ENCODE data around the gene CPE.
"Not testable (repeated sequence)": the region's sequence is repeated elsewhere in the genome, so short reads cannot be mapped to it uniquely, and the experiment has no call there.

Gene CPE

GRCh38 chr4:165403637-165404036 lies 24.8 kb downstream of the CPE start:
- DNase-seq (ENCODE audit: low spot score): no peak

GRCh38 chr4:165404080-165404479 lies 25.3 kb downstream of the CPE start:
- DNase-seq (ENCODE audit: low spot score): no peak

- no peak for DNase-seq (ENCODE audit: low spot score)
Observed at GRCh38 chr4:165404696-165405095, 25.9 kb downstream of the CPE start.

GRCh38 chr4:165410214-165410613 lies 31.4 kb downstream of the CPE start:
- no peak for DNase-seq (ENCODE audit: low spot score)

- DNase-seq (ENCODE audit: low spot score): no peak
Observed at GRCh38 chr4:165415910-165416309, 37.1 kb downstream of the CPE start.

- DNase-seq (ENCODE audit: low spot score): no peak
Observed at GRCh38 chr4:165418073-165418472, 39.3 kb downstream of the CPE start.

DNA sequence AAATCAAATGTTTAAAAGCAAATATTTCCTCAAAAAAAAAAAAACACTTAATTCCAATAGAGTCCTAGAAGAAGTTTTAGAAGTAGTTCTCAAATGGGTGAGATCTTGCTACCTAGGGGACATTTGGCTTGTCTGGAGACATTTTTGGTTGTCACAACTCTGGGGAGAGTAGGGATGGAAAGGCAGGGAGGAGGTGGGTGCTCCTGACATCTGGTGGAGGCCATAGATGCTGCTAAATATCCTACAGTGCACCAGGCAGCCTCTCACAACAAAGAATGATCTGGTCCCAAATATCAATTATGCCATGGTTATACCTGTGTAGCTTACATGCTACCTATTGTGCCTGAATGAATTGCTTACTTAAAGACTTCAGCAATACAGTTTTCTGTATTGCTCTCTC lies 46.8 kb downstream of the CPE start:
- no peak for DNase-seq (ENCODE audit: low spot score)

DNA sequence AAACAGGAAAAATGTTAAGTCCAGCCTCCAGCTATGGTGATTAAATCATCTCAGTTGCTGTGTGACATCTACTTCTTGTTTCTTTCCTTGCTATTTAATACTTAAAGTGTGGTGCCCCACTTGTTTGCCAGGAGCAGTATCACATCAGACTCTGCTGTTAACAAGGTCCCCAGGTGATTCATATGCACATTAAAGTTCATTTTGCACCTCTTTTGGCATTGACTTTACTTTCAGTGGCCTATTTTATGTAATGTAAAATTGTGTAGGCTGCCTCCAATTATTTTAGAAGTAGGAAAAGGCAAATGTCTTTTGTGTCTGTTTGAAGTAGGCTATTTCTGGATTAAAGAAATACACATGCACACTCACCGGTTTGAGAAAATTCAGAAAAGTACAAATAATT lies 47.5 kb downstream of the CPE start:
- DNase-seq (ENCODE audit: low spot score): no peak

DNA sequence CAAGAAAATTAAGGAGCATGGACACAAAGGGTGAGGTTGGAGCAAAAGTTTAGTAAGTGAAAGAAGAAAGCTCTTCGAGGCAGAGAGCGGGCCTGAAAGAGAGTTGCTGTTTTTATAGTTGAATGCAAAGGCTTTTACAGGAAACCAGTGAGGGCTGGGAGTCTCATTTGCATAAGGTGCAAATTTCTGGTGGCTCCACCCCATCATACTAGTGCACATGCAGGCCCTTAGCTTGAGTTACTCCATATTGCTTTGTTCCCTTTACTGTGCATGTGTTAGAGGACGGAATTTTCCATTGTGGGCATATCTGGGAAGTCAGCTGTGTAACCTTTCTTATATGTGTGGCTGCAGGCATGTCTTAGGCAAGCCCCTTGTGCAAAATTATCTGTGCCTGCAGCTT lies 48.0 kb downstream of the CPE start:
- no peak for DNase-seq (ENCODE audit: low spot score)

GRCh38 chr4:165428957-165429356 lies 50.1 kb downstream of the CPE start:
- DNase-seq (ENCODE audit: low spot score): no peak

DNA sequence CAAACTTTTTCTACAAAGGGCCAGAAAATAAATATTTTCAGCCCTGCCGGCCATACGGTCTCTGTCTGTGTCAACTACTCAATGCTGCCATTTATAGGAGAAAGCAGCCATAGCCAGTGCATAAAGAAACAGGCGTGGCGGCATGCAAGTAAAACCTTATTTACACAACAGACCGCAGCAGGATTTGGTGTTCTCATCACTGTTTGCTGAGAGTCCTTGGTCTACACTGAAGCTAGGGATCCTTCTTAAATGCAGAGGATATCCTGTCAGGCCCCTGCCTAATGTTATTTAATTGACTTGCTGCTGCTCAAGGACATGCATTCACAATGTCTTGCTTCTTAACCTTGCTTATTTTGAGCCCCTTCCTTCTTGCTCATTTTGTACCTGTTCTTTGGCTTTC lies 54.7 kb downstream of the CPE start:
- no peak for DNase-seq (ENCODE audit: low spot score)

GRCh38 chr4:165437691-165438090 lies 58.9 kb downstream of the CPE start:
- DNase-seq (ENCODE audit: low spot score): no peak

GRCh38 chr4:165439344-165439743 lies 60.5 kb downstream of the CPE start:
- DNase-seq (ENCODE audit: low spot score): no peak

GRCh38 chr4:165439981-165440380 lies 61.2 kb downstream of the CPE start:
- no peak for DNase-seq (ENCODE audit: low spot score)

- DNase-seq (ENCODE audit: low spot score): no peak
Observed at GRCh38 chr4:165440415-165441158, 61.8 kb downstream of the CPE start.

- DNase-seq (ENCODE audit: low spot score): no peak
Observed at GRCh38 chr4:165443276-165443675, 64.5 kb downstream of the CPE start.

DNA sequence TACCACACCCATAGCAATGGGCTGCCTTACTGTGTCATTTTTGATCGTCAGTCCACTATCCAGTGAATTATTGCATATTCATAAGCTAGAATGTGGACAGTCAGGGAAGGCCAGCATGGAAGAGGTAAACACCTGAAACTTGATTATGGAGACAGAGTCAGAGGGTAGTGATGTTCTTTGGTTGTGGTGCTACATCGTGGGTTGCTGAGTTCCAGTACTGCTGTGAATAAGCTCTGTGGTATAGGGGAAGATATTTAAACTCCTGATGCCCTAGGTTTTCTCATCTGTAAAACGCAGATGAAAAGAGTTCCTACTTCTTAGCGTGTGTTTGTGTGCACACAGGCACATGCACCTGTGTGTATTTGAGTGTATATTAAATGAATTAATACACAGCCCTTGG lies 69.9 kb downstream of the CPE start:
- DNase-seq (ENCODE audit: low spot score): no peak

DNA sequence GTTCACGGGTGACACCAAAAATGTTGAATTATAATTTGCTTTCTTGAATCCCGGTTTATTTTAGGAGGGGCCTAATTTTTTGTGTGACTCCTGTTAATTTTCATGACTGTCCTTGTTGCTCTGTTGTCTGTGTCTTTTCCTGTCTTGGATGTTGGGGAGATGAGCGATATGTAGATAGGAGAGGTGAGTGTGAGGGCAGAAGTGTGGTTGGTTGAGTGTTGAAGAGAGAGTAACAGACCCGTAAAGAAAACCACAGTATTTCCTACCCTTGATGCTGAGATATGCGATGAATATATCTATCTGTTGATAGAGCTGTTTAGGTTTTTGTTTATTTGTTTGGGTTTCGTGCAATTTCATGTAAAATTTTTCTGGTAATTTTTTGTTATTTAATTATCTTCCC lies 70.5 kb downstream of the CPE start:
- DNase-seq (ENCODE audit: low spot score): no peak

DNA sequence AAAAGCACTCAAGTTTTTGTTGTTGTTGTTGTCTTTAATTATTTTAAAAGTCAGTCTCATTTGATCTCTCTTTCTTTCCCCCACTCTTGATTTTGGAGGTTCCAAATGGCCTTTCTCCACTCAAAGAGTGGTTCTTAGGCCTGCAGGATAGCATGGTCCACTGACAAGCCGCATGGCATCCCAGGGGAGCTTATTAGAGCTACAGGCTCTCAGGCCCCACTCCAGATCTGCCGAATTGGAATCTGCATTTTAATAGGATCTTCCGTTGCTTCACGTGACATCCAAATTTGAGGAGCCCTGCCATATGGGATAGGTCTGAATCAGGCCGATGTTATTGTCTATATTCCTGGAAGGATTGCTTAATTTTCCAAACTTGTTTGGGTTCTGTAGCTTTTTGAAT lies 72.1 kb downstream of the CPE start:
- DNase-seq (ENCODE audit: low spot score): no peak

DNA sequence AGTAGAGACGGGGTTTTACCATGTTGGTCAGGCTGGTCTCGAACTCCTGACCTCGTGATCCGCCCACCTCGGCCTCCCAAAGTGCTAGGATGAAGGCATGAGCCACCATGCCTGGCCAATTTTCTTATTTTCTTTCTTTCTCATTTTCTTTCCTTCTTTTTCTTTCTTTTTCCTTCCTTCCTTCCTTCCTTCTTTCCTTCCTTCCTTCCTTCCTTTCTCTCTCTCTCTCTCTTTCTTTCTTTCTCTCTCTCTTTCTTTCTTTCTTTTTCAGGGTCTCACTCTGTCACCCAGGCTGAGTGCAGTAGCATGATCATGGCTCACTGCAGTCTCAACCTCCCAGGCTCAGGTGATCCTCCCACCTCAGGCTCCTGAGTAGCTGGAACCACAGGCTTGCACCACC lies 74.3 kb downstream of the CPE start:
- DNase-seq (ENCODE audit: low spot score): not testable (repeated sequence)

DNA sequence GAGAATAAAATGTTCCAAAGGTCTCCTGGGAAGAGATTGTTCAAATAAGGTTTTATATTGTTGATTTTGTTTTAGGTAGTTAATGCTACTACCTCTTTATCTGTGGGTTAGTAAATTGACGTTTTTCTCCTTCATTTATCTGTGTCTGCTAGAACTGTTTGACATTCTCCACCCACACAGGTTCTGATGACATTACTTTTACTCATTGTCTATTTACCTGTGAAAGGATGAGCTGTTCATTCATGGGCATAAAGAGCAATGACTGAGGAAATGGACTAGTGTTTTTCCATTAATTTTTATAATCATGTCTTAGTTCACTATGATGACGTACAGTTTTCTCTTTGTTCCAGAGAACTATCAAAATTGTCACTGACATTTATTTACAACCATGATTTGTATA lies 75.6 kb downstream of the CPE start:
- no peak for DNase-seq (ENCODE audit: low spot score)

- DNase-seq (ENCODE audit: low spot score): no peak
Observed at GRCh38 chr4:165457793-165458192, 79.0 kb downstream of the CPE start.

- no peak for DNase-seq (ENCODE audit: low spot score)
Observed at GRCh38 chr4:165458471-165458870, 79.7 kb downstream of the CPE start.

DNA sequence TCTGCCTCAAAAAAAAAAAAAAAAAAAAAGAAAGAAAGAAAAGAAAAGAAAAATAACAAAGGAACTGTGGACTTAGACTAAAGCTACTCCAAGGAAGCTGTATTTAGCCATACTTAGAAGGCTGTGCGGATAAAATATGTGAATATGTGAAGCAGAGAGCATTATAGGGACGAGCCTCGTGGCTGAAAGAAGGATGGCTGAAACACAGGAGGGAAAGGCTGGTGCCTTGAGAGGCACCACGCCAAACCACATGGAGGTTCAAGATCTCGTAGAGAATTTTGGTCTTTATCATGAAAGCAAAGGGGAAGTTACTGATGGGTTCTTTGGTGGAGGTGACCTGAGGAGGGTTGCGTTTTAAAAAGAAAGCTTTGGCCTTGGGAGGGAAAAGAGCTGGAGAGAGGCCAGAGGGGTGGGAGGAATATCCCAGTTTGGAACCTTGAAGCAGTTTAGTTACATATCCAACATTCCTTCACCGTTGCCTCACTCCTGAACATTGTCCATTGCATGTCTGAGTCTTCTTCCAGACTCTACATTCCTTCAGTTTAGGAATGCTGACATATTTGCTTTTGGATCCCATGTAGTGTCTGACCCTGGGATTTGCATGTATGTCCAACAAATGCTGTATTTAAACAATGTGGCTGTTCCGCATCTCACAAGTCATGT lies 82.5 kb downstream of the CPE start:
- DNase-seq (ENCODE audit: low spot score): no peak
